GM12878 (cell line): Measurements from ENCODE around the gene WBP11. TPM values are rescaled to one million over a fixed set of nuclear protein-coding genes. Genes with fewer than 3 reads are reported as not detected.

Experiments used
- ASH2L ChIP-seq: fragments of 300-600, 200-600 bp; sonication (generic); IDR thresholded peaks from 2 replicates; pipeline ENCODE4 v1.6.1; 2017; ENCODE audit warnings: low read depth, mild to moderate bottlenecking, borderline replicate concordance
- CBFB ChIP-seq: IDR thresholded peaks from 2 replicates; pipeline ENCODE4 v1.6.1; 2016; ENCODE audit warnings: antibody characterized with exemption, low read depth
- CBX5 ChIP-seq: sonication (generic); IDR thresholded peaks from 2 replicates; pipeline ENCODE4 v1.6.1; 2016; ENCODE audit warnings: low read depth, moderate library complexity, mild to moderate bottlenecking, inconsistent platforms
- CHD4 ChIP-seq: fragments of 200-600 bp; sonication (generic); IDR thresholded peaks from 2 replicates; pipeline ENCODE4 v1.6.1; 2016; ENCODE audit warnings: mild to moderate bottlenecking
- CREB1 ChIP-seq: IDR thresholded peaks from 2 replicates; pipeline ENCODE4 v1.6.1; 2012; ENCODE audit warnings: low read depth, mild to moderate bottlenecking, inconsistent platforms
- CREM ChIP-seq: IDR thresholded peaks from 2 replicates; pipeline ENCODE4 v1.6.1; 2014; ENCODE audit warnings: antibody characterized with exemption, low read depth
- E2F4 ChIP-seq: IDR thresholded peaks from 2 replicates; pipeline ENCODE4 v1.6.1; 2012; ENCODE audit warnings: low read depth, low read length, improper control_type of control experiment
- GABPA ChIP-seq: IDR thresholded peaks from 2 replicates; pipeline ENCODE4 v1.6.1; 2014; ENCODE audit warnings: antibody characterized with exemption, low read depth, mild to moderate bottlenecking, inconsistent platforms
- GATAD2B ChIP-seq: fragments of 450-650 bp; conservative IDR thresholded peaks from 2 replicates; pipeline ENCODE4 v1.6.1; 2017; ENCODE audit warnings: low read depth, mild to moderate bottlenecking, moderate library complexity
- HDAC6 ChIP-seq: fragments of 200-600 bp; sonication (generic); IDR thresholded peaks from one replicate; pipeline ENCODE4 v1.8.0; 2017; ENCODE audit warnings: antibody characterized with exemption; ENCODE audit not compliant: unreplicated experiment
- IKZF1 ChIP-seq: fragments of 450-650 bp; conservative IDR thresholded peaks from 2 replicates; pipeline ENCODE4 v1.6.1; 2017; ENCODE audit warnings: antibody characterized with exemption, mild to moderate bottlenecking
- IKZF2 ChIP-seq, 2 experiments: fragments of 450-650 bp; IDR thresholded peaks; 2 replicates each; pipeline ENCODE4 v1.6.1; 2017; ENCODE audit warnings: mild to moderate bottlenecking in 2 of 2, moderate library complexity in 2 of 2
- IRF4 ChIP-seq: IDR thresholded peaks from 2 replicates; pipeline ENCODE4 v1.6.1; 2011; ENCODE audit warnings: low read depth, low read length
- KDM1A ChIP-seq: fragments of 200-600 bp; sonication (generic); IDR thresholded peaks from 2 replicates; pipeline ENCODE4 v1.6.1; 2016; ENCODE audit warnings: borderline replicate concordance
- LARP7 ChIP-seq: fragments of 450-650 bp; IDR thresholded peaks from 2 replicates; pipeline ENCODE4 v1.6.1; 2017; ENCODE audit warnings: mild to moderate bottlenecking
- NFXL1 ChIP-seq: fragments of 450-650 bp; IDR thresholded peaks from 2 replicates; pipeline ENCODE4 v1.6.1; 2017; ENCODE audit warnings: antibody characterized with exemption, mild to moderate bottlenecking, borderline replicate concordance
- NFYB ChIP-seq: IDR thresholded peaks from 2 replicates; pipeline ENCODE4 v1.6.1; 2011; ENCODE audit warnings: low read depth, mild to moderate bottlenecking, low read length, improper control_type of control experiment, moderate library complexity; ENCODE audit not compliant: insufficient read depth
- POLR2A ChIP-seq: IDR thresholded peaks from 2 replicates; pipeline ENCODE4 v1.6.1; 2011; ENCODE audit warnings: low read depth, mild to moderate bottlenecking, low read length
- POLR2AphosphoS2 ChIP-seq: IDR thresholded peaks from 2 replicates; pipeline ENCODE4 v1.6.1; 2011; ENCODE audit warnings: low read depth, mild to moderate bottlenecking, low read length, improper control_type of control experiment, moderate library complexity
- RAD51 ChIP-seq: fragments of 450-650 bp; IDR thresholded peaks from 2 replicates; pipeline ENCODE4 v1.6.1; 2016; ENCODE audit warnings: moderate library complexity, mild to moderate bottlenecking, inconsistent platforms
- RB1 ChIP-seq: fragments of 450-650 bp; formaldehyde crosslinking; IDR thresholded peaks from 2 replicates; pipeline ENCODE4 v1.6.1; 2017; ENCODE audit warnings: mild to moderate bottlenecking, borderline replicate concordance
- RELB ChIP-seq: fragments of 450-650 bp; IDR thresholded peaks from 2 replicates; pipeline ENCODE4 v1.6.1; 2017; ENCODE audit warnings: low read depth, mild to moderate bottlenecking, moderate library complexity
- SIX5 ChIP-seq: IDR thresholded peaks from 2 replicates; pipeline ENCODE4 v1.6.1; 2011; ENCODE audit warnings: mild to moderate bottlenecking, low read depth, low read length, moderate library complexity; ENCODE audit not compliant: severe bottlenecking
- SREBF1 ChIP-seq: IDR thresholded peaks from 2 replicates; pipeline ENCODE4 v1.6.1; 2012; ENCODE audit warnings: mild to moderate bottlenecking, low read length
- SREBF2 ChIP-seq: IDR thresholded peaks from 2 replicates; pipeline ENCODE4 v1.6.1; 2012; ENCODE audit warnings: mild to moderate bottlenecking, low read length
- SUPT20H ChIP-seq: IDR thresholded peaks from 2 replicates; pipeline ENCODE4 v1.6.1; 2011; ENCODE audit warnings: low read depth, mild to moderate bottlenecking, low read length, moderate library complexity, borderline replicate concordance; ENCODE audit not compliant: control insufficient read depth
- TCF7 ChIP-seq: IDR thresholded peaks from 2 replicates; pipeline ENCODE4 v1.6.1; 2014; ENCODE audit warnings: antibody characterized with exemption, borderline replicate concordance
- ZNF217 ChIP-seq: fragments of 450-650 bp; IDR thresholded peaks from 2 replicates; pipeline ENCODE4 v1.6.1; 2017; ENCODE audit warnings: antibody characterized with exemption, mild to moderate bottlenecking
- ZNF274 ChIP-seq: IDR thresholded peaks from one replicate; pipeline ENCODE4 v1.8.0; 2011; ENCODE audit not compliant: insufficient read length, insufficient read depth
- polyA plus RNA-seq, 11 experiments: library from polyadenylated mRNA; depleted of rRNA in 4 of 11; unstranded in 6 of 11; stranded (reverse) in 5 of 11; fragments of >200 nt; fragmentation: Nextera tagmentation in 4 of 11; fragmentation: Illumina TruSeq in 1 of 11; extraction: Ambion mirVana in 4 of 11; extraction: Trizol in 1 of 11; gene quantifications; 1 replicate in 1 of 11; 2 replicates in 10 of 11; pipeline versions ENCODE4 v1.2.1 to v1.2.3, GENCODE V29; 2011 to 2016; ENCODE audit warnings: inconsistent platforms in 2 of 11, missing spikeins in 2 of 11, low read depth in 1 of 11
- total RNA-seq, 4 experiments: library from RNA; depleted of rRNA in 3 of 4; stranded (reverse); fragments of >200 nt in 3 of 4; fragmentation: Illumina TruSeq in 1 of 4; extraction: Trizol in 1 of 4; gene quantifications; 2 replicates each; pipeline versions ENCODE4 v1.2.1 to v1.2.3, GENCODE V29; 2013 to 2021

WBP11 gene
- total and polyA plus RNA-seq, 10 of the 15 experiments (the other 5 are each of a cell fraction or from before 2014, with no cell fraction given) = 11.5 to 107 (median 29.1) TPM

- TF ChIP-seq GATAD2B = peak; percentile 63
- no peak for TF ChIP-seq ZNF217
- TF ChIP-seq GABPA = peak; percentile 97
- peak; percentile 72; the same call in 1 of the 2 replicates for TF ChIP-seq RB1
- TF ChIP-seq NFXL1 = no peak
- peak; percentile 68; the same call in 1 of the 2 replicates for TF ChIP-seq E2F4
- TF ChIP-seq SUPT20H = no peak
- TF ChIP-seq CBX5 = 0 out of 2 replicates have a peak, but pooled peaks have one; percentile 27
- peak; percentile 31 for TF ChIP-seq SIX5
- peak; percentile 94 for TF ChIP-seq CREB1
- TF ChIP-seq NFYB = peak; percentile 94
- TF ChIP-seq HDAC6 = no peak
- TF ChIP-seq RELB = peak; percentile 64
- TF ChIP-seq ZNF274 = no peak
- peak; percentile 81; the same call in 1 of the 2 replicates for TF ChIP-seq LARP7
- no peak for TF ChIP-seq SREBF1
- TF ChIP-seq IKZF1 = peak; percentile 38; the same call in 1 of the 2 replicates
- 0 out of 2 replicates have a peak, but pooled peaks have one; percentile 11 for TF ChIP-seq SREBF2
- TF ChIP-seq RAD51 = no peak
- TF ChIP-seq IKZF2 (IDR thresholded peaks at IDR 0.05) = peak in 1 of 2 experiments; percentile 10; a peak in 2 of 4 replicates
- TF ChIP-seq CREM = peak; percentile 95
- peak; percentile 79 for TF ChIP-seq POLR2AphosphoS2
- peak; percentile 34; the same call in 1 of the 2 replicates for TF ChIP-seq TCF7
- 0 out of 2 replicates have a peak, but pooled peaks have one; percentile 7 for TF ChIP-seq IRF4
- TF ChIP-seq KDM1A = no peak
- TF ChIP-seq CBFB = no peak
- TF ChIP-seq CHD4 = no peak
- peak; percentile 88; the same call in 1 of the 2 replicates for TF ChIP-seq ASH2L
- peak; percentile 80 for TF ChIP-seq POLR2A
These were observed at the start of gene WBP11, which contains the start of gene C12orf60 (continued) for GRCh38 chr12:14803011-14803829.
